Kidney (tissue), 14 donors: ENCODE data around the gene TREM2. TPM values are rescaled to one million over a fixed set of nuclear protein-coding genes. Genes with fewer than 3 reads are reported as not detected.

Experiments used
- DNase-seq, 5 donors: peaks; one replicate each; pipeline ENCODE4 v3.0.0-alpha.2; 2013 to 2020
- FAIRE-seq: peaks from 2 replicates; lab custom pipeline; 2012; peaks lifted over from hg19 to GRCh38; lab: Jason Lieb, UNC
- H3K27ac ChIP-seq, 2 donors: one replicate each; pipeline ENCODE4 v1.7.0; 2013; ENCODE audit warnings: low read depth in 2 of 2, low read length in 2 of 2, inconsistent platforms in 1 of 2
- H3K27me3 ChIP-seq: one replicate; pipeline ENCODE4 v1.7.1; 2013; ENCODE audit warnings: low read length, inconsistent platforms; ENCODE audit not compliant: control insufficient read depth, insufficient read depth
- H3K36me3 ChIP-seq, 3 donors: one replicate each; pipeline versions ENCODE4 v1.7.0 to v1.7.1; 2013; ENCODE audit warnings: low read length in 3 of 3, control low read depth in 1 of 3, inconsistent platforms in 1 of 3; ENCODE audit not compliant: insufficient read depth in 3 of 3, control insufficient read depth in 2 of 3
- H3K4me1 ChIP-seq, 3 donors: one replicate each; pipeline versions ENCODE4 v1.7.0 to v1.7.1; 2013; ENCODE audit warnings: low read length in 3 of 3, inconsistent platforms in 1 of 3, low read depth in 1 of 3; ENCODE audit not compliant: control insufficient read depth in 2 of 3, insufficient read depth in 2 of 3
- H3K4me3 ChIP-seq, 3 donors: one replicate each; pipeline versions ENCODE4 v1.7.0 to v1.8.1; 2013; ENCODE audit warnings: low read length in 3 of 3, control low read depth in 1 of 3, inconsistent platforms in 1 of 3
- H3K9ac ChIP-seq, 3 donors: one replicate each; pipeline versions ENCODE4 v1.7.0 to v1.7.1; 2013; ENCODE audit warnings: low read length in 3 of 3, control low read depth in 1 of 3, inconsistent platforms in 1 of 3
- H3K9me3 ChIP-seq, 3 donors: one replicate each; pipeline versions ENCODE4 v1.7.0 to v1.7.1; 2013; ENCODE audit warnings: low read length in 3 of 3, control low read depth in 1 of 3, inconsistent platforms in 1 of 3; ENCODE audit not compliant: control insufficient read depth in 2 of 3, insufficient read depth in 1 of 3
- intact Hi-C: fragments of 100-400 bp; cut with DNase I; formaldehyde crosslinking; loops from one replicate; pipeline ENCODE4 v1.11.1; 2022
- polyA plus RNA-seq: library from polyadenylated mRNA; stranded (reverse); fragments of 350-450 nt; fragmentation: Illumina TruSeq; extraction: RNeasy Lipid Tissue Mini Kit (QIAGEN cat#74804); gene quantifications from one replicate; pipeline ENCODE4 v1.2.3, GENCODE V29; 2014; ENCODE audit warnings: low read depth, low replicate concordance; ENCODE audit not compliant: insufficient read depth
- total RNA-seq: library from RNA; stranded (reverse); fragmentation: NEBNext Ultra II Directional; extraction: Animal tissue kit (Norgen Biotek cat#: 25700); gene quantifications from one replicate; pipeline ENCODE4 v1.2.1, GENCODE V29; 2021
- TF ChIP-seq, protein P1 (sequence below): IDR thresholded peaks from 3 replicates; pipeline ENCODE4 v1.5.1; 2012; ENCODE audit warnings: mild to moderate bottlenecking, moderate library complexity, borderline replicate concordance; ENCODE audit not compliant: insufficient read depth; ENCODE audit errors: extremely low read depth
- donor health status: control.
- donor health status: control.
- donor health status: control.
- donor health status: control.
- donor health status: control.
- donor health status: DM: yes; HTN: yes; CAD: no.
- donor health status: Normal renal cell carcinoma (clear cell type).

The TREM2 gene
- total and polyA plus RNA-seq, 2 donors from 2014 or later: 3.5 to 7.8 TPM

DNA sequence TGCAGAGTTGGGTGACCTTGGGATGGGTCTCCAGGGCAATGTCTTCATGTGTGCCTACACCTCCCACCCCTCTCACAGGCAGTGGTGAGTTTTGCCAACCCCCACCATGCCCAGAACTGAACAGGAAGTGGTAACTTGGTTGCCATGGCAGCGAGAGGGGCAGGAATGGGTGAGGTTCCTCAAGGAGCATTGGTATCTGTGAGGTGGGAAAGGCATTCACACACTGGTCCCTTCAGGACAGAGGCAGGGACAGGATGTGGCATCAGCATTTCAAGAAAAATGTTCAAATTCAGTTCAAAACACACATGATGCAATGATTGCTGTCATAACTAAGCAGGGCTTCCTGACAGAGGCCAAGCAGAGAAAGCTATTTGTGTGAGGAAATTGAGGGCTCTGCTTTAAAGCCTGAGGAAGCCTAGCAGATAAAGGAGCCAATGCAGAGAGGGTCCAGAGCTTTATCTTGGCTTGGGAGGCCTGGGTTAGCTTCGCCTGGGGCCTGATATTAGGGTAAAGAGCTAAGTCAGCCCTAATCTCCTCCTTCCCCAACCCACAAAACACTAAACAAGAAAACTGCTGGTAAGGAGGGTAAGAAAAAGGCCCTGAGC, 37.5 kb upstream of the TREM2 start:
- no peak overlapping the region for H3K9ac ChIP-seq
- H3K9me3 ChIP-seq: no peaks in the 10 kb centered on the region
- FAIRE-seq: no peak
- H3K4me1 ChIP-seq: no peaks in the 10 kb centered on the region
- TF ChIP-seq, protein P1, sequence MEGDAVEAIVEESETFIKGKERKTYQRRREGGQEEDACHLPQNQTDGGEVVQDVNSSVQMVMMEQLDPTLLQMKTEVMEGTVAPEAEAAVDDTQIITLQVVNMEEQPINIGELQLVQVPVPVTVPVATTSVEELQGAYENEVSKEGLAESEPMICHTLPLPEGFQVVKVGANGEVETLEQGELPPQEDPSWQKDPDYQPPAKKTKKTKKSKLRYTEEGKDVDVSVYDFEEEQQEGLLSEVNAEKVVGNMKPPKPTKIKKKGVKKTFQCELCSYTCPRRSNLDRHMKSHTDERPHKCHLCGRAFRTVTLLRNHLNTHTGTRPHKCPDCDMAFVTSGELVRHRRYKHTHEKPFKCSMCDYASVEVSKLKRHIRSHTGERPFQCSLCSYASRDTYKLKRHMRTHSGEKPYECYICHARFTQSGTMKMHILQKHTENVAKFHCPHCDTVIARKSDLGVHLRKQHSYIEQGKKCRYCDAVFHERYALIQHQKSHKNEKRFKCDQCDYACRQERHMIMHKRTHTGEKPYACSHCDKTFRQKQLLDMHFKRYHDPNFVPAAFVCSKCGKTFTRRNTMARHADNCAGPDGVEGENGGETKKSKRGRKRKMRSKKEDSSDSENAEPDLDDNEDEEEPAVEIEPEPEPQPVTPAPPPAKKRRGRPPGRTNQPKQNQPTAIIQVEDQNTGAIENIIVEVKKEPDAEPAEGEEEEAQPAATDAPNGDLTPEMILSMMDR: no peak
- H3K36me3 ChIP-seq: no peaks in the 10 kb centered on the region
- H3K27ac ChIP-seq: no peak overlapping the region
- no peaks in the 10 kb centered on the region for H3K27me3 ChIP-seq
- no peak overlapping the region for H3K4me3 ChIP-seq
- intact Hi-C loops: no loop called here
- DNase-seq: peak in 1 of 5 donors; percentile 7

DNA sequence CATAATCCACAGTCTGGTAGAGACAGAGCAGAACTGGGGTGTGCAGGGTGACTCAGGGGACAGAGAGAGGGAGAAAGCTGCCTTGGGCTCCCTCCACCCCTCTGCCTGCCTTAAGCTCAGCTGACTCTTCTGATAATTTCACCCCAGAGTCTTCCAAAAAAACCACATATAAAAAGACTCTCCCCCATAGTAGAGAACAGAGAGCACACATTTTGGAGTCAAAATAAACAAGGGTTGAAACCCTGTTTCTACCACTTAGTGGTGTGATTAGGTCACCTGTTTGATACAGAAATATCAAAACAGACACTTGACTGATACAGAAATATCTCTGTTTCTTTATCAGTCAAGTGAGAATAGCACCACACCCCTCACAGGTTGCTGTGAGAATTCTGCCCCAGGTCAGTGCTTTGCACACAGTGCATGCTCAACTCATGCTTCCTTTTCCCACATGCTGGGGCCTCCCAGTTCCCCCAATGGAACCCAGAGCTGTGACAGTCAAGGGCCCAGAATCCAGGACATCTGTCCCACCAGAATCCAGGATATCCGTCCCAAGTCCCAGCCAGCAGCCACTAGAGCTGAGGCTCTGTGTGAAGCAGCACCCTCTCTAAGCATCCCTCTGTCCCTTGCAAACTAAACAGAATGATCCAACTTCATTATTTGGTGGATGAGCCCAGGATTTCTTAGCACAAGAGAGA, 36.8 kb upstream of the TREM2 start:
- no peak for FAIRE-seq
- TF ChIP-seq, protein P1: no peak
- intact Hi-C loops: no loop called here

DNA sequence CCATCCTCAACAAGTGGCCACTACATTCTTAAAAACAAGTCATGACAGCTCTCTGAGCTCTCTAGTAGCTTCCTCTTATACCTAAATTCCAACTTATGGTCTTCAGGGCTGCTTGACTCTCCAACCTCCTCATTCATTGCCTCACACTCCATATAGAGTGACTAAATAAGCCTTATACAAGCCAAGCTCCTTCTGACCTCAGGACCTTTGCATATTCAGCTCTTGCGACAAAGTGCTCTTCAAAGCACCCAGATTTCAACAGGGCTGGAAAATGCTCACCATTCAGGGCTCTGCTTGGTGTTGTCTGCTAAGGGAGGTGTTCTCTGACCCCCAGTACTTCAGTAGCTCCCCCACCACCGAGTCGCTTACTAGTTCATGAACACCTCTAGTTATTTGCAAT, 34.3 kb upstream of the TREM2 start:
- Histone ChIP-seq H3K27ac (no peak overlapping the region), H3K9me3 (no peaks in the 10 kb centered on the region), H3K9ac (no peak overlapping the region), H3K4me1 (no peaks in the 10 kb centered on the region), H3K4me3 (no peak overlapping the region), H3K27me3 (no peaks in the 10 kb centered on the region), H3K36me3 (no peaks in the 10 kb centered on the region)
- intact Hi-C loops: no loop called here
- FAIRE-seq: no peak
- no peak for DNase-seq
- TF ChIP-seq, protein P1: no peak

More for the DNA sequence above, 36.8 kb upstream of the TREM2 start:
- Histone ChIP-seq H3K27ac (no peak overlapping the region), H3K4me3 (no peak overlapping the region), H3K4me1 (no peaks in the 10 kb centered on the region), H3K27me3 (no peaks in the 10 kb centered on the region), H3K36me3 (no peaks in the 10 kb centered on the region), H3K9ac (no peak overlapping the region), H3K9me3 (no peaks in the 10 kb centered on the region)
- DNase-seq: no peak
